ENCODE data around the gene TTC21A.

The TTC21A gene

DNA sequence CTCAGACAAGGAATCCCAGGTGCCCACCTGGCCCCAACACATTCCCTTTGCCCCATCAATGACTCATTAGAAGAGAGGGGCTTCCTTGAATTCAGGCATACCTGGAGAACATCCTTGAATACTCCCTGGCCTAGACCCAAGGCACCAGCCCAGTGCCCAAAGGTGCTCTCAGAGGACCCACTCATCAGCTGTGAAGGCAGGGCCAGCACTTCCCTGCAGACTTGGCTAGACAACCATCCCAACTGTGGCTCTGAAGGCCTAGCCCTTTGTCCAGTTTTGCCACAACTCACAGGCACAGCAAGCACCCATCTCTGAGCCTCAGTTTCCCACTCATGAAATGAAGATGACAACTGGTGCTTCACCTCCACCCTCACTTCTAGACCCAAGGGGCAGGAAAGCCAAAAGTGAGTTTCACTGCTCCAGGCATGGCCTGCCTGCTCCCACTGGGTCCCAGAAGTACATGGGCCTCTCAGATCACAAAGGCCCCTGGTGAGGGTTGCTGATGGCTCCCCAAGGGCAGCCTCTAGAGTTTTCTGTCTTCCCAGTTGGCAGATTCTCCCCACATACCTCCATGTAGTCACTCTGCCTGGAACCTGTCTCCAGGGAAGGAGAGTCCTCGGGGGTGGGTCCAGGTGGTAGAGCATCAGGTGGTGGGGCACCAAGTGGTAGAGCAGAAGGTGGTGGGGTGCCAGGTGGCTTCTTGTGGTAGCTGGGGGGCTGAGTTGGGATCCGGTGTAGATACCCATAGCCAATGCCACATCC is 7.6 kb upstream of the TTC21A start:
- DNase-seq = no peak

DNA sequence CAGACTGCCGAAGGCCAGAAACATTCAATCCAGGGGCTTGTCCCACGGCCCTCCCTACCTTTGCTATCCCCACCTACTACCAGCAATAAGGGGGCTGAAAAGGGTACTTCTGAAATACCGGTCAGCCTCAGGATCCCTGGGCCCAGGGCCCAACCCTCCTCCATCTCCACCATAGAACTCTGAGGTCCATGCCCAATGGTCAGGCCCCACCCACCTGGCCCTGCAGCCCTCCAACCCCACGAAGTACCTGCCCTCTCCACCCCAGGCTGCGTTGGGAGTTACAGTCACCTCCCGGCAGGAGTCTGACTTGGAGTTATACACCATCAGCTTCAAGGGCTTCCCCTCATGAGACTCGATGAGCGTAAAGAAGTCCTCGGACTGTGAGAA is 7.0 kb upstream of the TTC21A start:
- no peak for DNase-seq

DNA sequence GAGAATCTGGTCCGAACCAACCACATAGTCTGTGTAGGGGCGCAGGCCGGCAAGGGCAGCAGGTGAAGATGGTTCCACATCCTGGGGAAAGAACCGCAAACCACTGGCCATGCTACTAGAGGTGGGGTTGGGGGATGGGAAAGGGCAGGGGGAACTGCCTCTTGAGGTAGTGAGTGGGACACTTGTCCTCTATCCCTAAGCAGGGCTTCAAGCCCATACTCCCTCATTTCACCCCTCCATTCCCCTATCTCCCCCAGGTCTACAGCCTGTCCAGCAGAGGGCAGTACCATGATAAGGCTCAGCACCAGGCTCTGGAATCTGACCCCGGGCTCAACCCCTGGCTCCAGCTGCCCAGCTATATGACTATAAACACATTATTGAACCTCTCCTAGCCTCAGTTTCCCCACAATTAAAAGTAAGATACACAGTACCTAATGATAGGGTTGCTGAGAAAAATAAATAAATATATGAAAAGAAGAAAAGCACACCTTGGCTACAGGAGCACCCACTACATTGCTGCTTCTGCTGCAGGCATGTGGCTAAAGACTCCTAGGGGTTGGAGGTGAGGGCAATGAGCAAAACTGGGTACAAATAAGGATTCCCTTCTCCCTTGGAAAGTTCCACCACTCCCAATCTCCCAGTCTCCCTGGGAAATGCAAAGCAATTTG is 6.3 kb upstream of the TTC21A start:
- DNase-seq = peak; percentile 60 to 61

DNA sequence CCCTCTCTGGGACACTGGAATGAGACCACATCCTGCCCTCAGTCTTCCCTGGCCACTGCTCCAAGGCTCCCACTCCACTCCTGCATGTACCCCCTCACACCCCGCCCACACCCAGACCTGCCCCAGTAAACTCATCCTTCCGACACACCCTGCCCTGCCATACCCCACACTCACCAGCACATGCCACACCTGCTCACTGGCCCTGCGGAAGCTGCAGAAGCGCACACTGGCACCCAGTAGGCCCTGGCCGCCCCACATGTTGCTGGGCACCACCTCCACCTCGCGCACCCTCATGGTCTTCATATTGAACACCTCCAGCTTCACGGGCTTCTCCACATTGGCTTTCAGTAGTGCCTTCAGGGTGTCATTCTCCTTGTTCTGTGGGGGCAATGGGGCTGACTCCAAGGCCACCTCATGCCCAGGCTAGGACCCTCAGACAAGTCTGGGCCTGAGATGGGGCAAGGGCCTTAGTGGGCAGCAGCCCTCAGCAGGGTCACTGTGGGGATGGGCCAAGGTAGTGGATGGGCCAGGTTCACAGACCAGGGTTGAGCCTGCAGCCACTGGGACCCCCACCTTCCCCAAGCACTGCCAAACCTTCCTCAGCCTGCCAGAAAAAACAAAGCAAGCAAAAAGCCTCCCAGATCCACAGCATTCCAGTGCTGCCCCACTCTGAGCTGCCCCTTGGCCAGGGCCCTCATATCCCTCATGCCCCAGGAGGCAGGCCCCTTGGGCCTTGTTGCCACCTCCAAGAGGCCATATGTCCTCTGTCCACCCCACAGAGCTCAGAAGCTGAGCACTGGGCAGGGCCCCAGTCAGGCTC is 4.8 kb upstream of the TTC21A start:
- DNase-seq = no peak

DNA sequence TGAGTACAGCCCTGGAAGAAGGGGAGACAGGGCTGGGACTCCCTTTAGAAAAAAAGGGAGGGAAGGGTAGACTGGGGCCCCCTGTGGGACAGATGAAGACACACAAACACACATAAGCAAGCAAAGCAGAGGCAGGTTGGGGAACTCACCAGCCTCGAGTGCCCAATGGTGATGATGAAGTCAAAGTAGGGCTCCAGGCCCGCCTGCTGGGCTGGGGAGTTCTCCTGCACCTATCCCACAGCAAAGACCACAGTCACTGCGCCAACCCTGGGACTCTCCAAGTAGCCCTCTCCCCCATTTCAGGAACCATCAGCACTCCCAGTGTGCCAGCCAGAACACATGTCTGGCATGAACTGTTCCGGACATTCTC is 4.2 kb upstream of the TTC21A start:
- no peak for DNase-seq

DNA sequence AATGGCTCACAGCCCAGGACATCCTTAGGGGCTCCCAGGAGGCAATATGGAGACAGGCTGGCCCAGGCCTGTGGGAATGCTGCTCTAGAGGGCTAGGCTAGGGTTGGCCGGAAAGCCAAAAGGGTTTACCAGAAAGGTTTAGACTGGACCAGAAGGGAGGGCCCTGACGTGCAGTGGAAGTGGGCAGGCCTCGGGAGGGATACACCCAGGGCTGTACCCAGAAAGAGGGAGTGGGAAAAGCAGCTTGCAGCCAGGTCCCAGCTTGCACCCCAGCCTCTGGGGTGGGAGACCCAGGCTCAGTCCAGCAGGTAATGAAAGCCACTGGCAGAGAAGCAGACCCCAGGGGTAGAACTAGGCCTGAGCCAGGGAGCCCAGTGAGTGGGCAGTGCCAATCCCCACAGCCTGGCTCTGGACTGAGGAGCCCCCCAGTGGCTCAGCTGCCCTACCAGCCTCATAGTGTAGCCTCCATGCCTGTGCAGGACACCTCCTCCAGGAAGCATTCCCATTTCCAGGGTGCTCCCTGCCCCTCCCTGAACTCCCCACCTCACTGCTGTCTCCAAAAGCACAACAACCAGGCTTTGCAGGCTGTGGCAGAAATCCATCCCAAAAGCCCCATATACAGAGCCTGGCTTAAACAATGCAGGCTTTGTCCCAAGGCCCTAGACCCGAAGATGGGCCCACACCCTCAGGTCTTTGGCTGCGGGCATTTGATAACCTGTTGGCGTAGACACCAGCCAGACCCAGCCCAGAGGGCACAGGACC is 3.5 kb upstream of the TTC21A start:
- DNase-seq = no peak

DNA sequence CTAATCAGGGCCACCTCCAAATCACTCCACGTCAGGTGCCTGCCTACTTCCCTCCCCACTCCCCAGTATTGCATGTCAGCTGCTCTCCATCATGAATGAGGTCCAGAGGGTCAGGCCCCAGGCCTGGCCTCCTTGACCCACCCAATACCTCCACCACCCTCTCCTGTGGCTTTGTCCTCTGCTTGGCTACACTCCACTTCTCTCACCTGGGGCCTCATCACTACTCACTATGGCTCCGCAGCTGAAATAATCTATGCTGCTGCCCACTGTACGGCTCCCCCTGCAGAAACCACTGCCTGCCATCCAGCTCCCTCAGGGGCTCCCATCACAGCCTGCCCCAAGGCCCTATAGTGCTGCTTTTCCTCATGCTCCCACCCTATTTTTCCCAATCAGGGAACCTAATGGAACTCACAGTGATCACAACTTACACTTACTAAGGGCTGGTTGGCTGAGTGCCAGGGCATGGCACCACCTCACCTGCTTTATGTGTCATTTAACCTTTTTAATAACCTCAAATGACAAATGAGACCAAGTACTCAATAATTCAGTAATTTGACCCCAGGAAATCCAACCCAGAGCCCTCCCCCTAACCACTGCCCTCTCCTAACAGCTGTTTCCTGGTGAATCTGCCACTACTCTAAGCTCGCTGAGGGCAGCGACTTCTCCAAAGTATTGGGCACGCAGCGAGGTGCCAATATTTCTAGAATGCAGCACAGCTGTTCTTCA is 2.4 kb upstream of the TTC21A start:
- DNase-seq = no peak

DNA sequence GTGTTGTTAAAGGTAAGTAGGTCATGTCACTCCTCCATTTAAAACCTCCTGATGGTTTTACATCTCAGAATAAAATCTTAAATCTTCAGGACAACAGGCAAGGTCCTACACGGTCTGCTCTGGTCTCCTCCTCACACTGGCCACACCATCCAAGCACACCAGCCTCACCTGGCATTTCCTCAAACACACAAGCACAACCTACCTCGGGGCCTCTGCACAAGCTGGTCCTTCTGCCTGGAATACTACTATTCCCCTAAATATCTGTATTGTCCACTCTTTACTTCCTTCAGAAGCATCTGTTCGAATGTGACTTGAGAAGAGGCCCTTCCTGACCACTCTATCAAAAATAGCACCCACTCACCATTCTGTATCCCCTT is 1.8 kb upstream of the TTC21A start:
- DNase-seq = no peak

DNA sequence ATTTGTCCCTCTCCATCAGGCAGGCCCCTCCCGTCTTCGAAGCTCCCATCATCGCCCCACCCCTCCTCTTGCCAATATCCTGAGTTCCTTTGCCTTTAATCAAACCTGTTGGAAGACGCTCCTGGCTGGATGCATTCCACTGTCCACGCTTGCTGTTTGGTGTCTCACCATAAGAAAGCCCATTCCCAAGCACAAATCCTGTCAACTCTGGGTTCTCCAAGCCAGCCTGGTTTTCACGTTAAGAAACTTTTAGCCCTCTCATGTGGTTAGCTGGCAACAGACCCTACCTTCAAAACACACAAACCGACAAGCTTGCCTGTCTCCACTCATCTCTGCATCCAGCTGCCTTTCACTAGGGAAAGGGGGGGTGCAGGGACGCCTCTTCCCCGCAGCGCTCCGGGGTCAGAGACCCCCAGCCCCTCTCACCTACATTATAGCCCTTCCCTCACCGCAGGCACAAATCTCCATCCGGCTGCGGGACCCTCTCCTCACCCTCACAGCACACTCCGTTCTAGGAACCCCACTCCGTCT is 1.1 kb upstream of the TTC21A start:
- no peak for DNase-seq

DNA sequence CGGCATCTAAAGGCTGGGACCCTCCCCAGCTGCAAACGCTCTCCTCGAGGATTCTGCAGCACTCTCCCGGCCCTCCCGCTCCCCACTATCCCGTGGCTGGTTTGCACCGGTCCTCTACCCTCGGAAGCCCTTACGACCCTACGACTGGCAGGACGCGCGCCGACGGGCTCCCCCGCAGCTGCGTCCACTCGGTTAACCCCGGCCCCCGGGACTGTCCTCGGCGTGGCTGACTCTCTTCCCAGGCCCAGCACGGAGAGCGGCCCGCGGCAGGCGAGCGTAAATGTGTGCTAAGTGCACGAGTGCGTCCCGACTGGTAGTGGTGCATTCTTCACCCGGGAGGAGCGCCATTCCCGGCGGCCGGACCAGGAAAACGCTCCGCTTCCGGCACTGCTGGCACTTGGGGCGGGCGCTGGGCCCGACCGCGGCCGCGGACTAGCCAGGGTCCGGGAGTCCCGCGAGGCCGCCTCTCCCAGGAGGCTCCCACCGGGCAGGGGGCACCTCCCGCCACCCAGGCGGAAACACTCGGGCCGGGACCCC is 561 bp upstream of the TTC21A start:
- DNase-seq = peak in 1 of 2 donors; percentile 12

DNA sequence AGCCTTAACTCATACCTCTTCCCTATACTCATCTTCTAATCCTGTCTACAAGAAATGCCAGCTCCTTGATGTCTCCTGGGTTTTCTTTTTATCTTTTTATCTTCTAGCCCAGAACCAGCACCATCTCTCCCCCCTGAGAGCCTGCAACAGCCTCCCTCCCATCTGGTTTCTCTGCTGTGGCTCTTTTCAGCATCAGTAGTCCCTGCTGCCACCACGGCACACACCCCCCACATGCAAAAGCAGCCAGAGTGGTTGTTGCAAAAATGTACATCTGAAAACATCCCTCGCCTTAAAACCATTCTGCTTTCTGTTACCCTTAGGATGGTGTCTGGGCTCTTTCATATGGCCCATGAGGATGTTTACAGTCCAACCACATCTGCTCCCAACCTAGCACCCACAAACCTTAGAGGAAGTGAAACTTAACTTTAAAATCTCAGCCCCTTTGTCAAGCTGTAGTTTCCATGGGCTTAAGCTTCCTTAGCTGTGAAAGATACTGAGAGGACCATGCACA is 775 bp downstream of the TTC21A start:
- peak; percentile 49 to 59 for DNase-seq

DNA sequence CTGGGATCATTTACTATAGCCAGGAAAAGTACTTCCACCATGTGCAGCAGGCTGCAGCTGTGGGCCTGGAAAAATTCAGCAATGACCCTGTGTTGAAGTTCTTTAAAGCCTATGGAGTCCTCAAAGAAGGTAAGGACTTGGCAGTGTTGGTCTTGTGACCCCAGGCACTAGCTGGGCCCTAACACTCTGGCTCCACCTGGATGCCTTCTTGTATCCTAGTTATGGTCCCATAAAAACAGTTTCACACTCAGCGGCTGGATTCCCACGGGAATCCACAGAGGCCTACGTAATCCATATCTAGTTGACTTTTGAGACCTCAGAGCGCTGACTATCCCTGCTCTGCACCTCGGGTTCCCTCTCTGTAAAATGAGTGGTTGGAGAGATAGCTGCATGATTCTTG is 1.6 kb downstream of the TTC21A start:
- no peak for DNase-seq

DNA sequence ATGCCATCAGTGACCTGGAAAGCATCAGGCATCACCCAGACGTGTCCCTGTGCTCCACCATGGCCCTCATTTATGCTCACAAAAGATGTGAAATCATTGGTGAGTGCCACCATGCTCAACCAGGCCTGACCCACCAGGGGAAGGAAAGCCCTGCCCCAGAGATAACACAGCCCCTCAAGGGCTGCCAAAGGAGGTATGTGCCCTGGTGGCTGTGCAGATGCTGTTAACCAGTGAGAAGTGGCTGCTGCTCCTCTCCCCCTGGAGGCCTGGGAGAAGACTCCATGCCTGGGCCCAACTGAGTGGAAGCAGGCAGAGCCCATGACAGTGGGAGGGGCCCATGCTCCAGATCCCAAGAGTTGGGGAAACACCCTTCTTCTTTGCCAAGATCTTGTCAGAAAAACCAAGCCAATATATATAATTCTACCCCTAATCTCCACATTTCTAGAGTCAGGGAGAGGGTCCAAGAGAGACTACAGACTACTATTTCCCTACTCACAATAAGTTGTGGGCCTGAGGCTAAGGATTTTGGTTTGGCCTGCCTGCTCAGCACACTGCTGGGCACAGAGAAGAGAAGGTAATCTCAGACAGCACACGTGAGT is 2.7 kb downstream of the TTC21A start:
- DNase-seq = no peak

DNA sequence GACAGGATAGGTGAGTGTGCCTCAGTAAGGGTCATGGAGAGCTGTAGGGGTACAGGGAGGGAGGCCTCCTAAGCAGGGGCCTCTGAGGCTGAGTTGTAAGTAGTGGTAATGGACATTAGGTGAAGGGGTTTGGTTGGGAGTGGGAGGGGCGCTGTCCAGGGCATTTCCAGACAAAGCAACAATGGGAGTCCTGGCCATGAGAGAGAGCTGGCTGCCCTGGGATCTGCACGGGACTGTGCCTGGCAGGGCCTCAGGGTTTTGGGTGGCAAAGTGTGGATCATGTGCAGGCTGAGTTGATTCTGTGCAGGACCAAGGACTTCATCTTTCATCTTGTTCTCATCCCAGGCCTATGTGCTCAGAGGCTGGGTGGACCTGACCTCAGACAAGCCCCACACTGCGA is 4.6 kb downstream of the TTC21A start:
- DNase-seq = no peak

DNA sequence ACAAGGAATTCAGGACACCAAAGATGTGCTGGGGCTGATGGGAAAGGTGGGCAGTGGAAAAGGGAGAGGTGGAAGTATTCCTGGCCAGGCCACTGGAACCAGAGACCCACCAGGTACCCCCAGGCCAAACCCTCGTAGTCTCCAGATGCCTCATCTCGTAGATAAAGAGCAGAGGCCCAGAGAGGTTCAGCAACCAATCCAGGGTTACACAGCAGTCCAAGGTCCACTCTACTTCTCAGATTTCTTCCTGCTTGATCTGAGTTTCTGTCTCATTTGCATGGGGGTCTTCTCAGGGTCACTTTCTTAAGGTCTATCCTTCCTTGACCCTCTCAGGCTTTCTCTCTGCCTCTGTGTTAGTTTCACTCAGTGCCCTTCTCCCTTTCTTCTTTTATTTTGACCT is 5.1 kb downstream of the TTC21A start:
- DNase-seq = no peak

DNA sequence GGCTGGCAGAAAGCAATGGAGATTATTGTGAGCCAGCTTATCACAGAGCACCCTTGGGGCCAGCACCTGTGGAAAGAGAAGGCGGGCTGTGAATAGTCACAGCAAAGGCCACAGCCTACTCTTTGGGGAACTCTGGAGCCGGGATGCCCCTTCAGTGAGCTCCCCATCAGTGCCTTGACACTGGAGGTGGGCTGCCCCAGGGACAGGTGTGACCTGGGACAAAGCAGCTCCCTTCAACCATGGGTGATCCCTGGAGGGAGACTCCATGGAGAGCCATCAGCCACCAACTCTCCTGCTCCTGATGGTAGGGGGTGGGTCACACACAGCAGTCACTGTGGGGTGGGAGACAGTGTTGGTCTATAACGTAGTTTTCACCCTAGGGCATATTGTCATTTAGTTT is 5.8 kb downstream of the TTC21A start:
- no peak for DNase-seq

DNA sequence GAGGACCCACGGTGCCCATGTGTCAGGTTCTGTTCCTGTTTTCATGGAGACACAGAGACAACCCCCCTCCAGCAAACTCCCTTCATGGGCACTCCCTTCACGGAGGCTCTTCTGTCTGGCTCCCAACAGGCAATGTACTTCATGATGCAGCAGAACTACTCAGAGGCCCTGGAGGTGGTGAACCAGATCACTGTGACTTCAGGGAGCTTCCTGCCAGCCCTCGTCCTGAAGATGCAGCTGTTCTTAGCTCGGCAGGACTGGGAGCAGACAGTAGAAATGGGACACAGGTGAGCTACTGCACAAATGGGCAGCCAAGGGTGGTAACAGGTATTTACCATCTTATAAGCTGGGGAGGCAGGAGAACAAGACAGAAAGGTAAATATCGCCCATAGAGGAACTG is 7.0 kb downstream of the TTC21A start:
- no peak for DNase-seq

DNA sequence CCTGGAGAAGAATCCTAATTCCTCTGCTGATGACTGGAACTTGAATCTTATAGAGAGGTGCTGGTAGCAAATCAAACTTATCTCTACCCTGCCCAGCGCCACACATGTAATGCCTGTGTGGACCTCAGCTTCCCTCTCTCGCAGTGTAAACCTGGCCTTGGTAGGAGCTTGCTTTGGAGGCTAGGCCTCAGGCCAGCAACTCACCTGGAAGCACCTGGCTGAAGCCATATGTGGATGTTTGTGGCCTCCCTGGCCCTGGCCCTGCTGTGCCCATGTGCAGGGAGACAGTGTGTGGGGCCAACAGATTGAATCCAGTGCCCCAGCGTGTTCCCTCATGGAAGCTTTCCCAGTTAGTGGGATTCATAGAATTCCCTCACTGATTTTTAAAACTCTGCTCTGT is 8.4 kb downstream of the TTC21A start:
- DNase-seq = no peak

DNA sequence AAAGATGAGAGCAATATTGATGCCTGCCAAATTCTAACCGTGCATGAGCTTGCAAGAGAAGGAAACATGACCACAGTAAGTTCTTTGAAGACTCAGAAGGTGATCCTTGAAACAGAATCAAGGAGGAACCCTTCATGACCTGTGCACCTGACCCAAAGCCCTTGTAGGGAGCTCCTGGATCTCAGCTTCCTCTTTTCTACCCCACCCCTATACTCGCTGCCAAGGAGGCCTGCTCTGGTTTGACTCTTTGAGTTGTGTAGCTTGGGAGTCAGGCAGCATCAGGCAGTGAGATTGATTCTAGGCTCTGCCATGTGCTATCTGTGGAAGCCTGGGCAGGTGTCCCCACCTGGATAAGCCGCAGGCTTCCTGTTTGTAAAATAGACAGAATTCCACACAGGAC is 10.6 kb downstream of the TTC21A start:
- no peak for DNase-seq

DNA sequence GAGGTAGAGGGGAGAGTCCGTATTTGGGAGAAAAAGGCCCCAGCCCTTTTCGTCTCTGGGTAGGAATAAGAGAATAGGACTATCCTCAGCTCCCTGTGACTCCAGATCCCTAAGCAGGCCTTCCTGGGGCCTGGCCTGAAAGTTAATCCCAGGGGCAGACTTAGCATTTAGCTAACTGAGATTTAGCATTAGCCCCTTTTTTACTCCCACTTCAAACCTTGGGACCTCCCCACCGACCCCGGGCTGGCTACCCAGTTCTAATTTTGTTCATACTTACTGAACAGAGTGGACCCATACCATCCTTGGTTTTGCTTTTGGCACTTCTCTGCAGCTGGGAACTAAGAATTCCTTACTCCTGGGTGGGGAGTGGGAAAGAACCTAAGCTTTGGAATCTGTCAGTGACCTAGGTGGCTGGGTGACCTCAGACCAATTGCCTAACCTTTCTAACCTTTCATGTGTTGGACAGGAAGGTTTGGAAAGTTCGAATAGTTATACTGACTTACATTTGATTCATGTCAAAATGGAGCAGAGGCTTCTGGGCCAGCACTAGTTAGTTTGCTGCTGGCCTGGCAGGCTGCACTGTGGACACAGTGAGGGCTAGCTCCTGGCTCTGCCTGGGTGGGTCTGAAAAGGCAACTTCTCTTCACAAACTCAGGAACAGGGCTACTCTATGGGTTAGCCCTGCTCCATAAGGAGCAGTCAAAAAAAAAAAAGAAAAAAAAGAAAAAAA is 11.6 kb downstream of the TTC21A start:
- no peak for DNase-seq

DNA sequence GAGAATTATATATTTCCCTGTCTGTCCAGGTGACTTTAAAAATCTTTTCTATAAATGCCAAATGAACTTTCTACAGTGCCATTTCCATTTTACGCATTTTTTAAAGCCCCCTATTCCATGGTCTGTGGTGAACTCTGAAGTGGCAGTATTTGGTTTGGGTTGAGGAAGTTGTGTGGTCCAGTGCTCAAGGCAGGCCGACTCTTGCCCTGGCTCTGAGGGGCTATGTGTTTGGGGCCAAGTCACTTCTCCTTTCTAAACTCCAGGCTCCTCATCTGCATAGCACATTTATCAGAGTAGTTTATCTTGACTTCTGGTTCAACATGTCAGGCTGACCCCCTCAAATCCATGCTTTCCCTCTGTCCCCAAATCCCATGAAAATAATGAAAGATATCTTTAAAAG is 14.1 kb downstream of the TTC21A start:
- no peak for DNase-seq

All from CD4-positive, alpha-beta T cell treated with Interleukin-4 for 1 hour (primary cell).